OCI-LY3 (cell line): ENCODE data around the gene ACSBG1.

Experiments
- H2AFZ ChIP-seq: fragments of 200-600, 300-600 bp; shearing (Covaris generic); 2 replicates; pipeline ENCODE4 v1.6.0; 2014; ENCODE audit warnings: antibody characterized with exemption, low read depth, low read length
- H3K27ac ChIP-seq: fragments of 200-600, 300-600 bp; sonication (generic); 2 replicates; pipeline ENCODE4 v1.5.1; 2014; ENCODE audit warnings: mild to moderate bottlenecking, low read length, moderate library complexity, mixed read lengths
- H3K27me3 ChIP-seq: fragments of 200-600, 300-600 bp; sonication (generic); 2 replicates; pipeline ENCODE4 v1.6.1; 2014; ENCODE audit warnings: low read depth, low read length, mixed read lengths
- H3K36me3 ChIP-seq: fragments of 200-600, 300-600 bp; sonication (generic); replicated peaks from 2 replicates; pipeline ENCODE3; 2014; ENCODE audit warnings: low read depth, low read length, mixed read lengths
- H3K4me1 ChIP-seq: fragments of 300-600, 200-600 bp; sonication (generic); 2 replicates; pipeline ENCODE4 v1.6.1; 2014; ENCODE audit warnings: low read length, mixed read lengths
- H3K4me2 ChIP-seq: fragments of 200-600, 300-600 bp; sonication (generic); 2 replicates; pipeline ENCODE4 v1.6.1; 2014; ENCODE audit warnings: low read length, mixed read lengths
- H3K4me3 ChIP-seq: fragments of 300-600, 200-600 bp; sonication (generic); 2 replicates; pipeline ENCODE4 v1.5.1; 2014; ENCODE audit warnings: antibody characterized with exemption, mild to moderate bottlenecking, low read length, moderate library complexity
- H3K79me2 ChIP-seq: fragments of 300-600, 200-600 bp; shearing (Covaris generic); 2 replicates; pipeline ENCODE4 v1.6.1; 2014; ENCODE audit warnings: mild to moderate bottlenecking, low read length, mixed read lengths
- H3K9ac ChIP-seq: fragments of 300-600, 200-600 bp; shearing (Covaris generic); 2 replicates; pipeline ENCODE4 v1.6.0; 2014; ENCODE audit warnings: mild to moderate bottlenecking, low read length, moderate library complexity
- H3K9me3 ChIP-seq: fragments of 200-600, 300-600 bp; shearing (Covaris generic); 2 replicates; pipeline ENCODE4 v1.6.1; 2014; ENCODE audit warnings: low read length, mixed read lengths; ENCODE audit not compliant: insufficient read depth
- H4K20me1 ChIP-seq: fragments of 200-600, 300-600 bp; sonication (generic); 2 replicates; pipeline ENCODE4 v1.6.1; 2016; ENCODE audit warnings: low read length, mixed read lengths; ENCODE audit not compliant: insufficient read depth
- EZH2phosphoT487 ChIP-seq: fragments of 200-600 bp; shearing (Covaris generic); IDR thresholded peaks from 2 replicates; pipeline ENCODE4 v1.6.1; 2018; ENCODE audit warnings: antibody characterized with exemption, mixed run types, low read depth
- TF ChIP-seq, protein P1 (sequence below): fragments of 200-600, 300-600 bp; sonication (generic); IDR thresholded peaks from 2 replicates; pipeline ENCODE4 v1.5.1; 2014; ENCODE audit warnings: antibody characterized with exemption, low read length, low read depth

ACSBG1 gene

GRCh38 chr15:78207641-78208340, 26.6 kb downstream of the ACSBG1 start:
- H4K20me1 ChIP-seq = no peaks in the 10 kb centered on the region
- no peak overlapping the region for H3K4me2 ChIP-seq
- H3K4me3 ChIP-seq = no peak overlapping the region
- no peak for TF ChIP-seq EZH2phosphoT487
- TF ChIP-seq, protein P1, sequence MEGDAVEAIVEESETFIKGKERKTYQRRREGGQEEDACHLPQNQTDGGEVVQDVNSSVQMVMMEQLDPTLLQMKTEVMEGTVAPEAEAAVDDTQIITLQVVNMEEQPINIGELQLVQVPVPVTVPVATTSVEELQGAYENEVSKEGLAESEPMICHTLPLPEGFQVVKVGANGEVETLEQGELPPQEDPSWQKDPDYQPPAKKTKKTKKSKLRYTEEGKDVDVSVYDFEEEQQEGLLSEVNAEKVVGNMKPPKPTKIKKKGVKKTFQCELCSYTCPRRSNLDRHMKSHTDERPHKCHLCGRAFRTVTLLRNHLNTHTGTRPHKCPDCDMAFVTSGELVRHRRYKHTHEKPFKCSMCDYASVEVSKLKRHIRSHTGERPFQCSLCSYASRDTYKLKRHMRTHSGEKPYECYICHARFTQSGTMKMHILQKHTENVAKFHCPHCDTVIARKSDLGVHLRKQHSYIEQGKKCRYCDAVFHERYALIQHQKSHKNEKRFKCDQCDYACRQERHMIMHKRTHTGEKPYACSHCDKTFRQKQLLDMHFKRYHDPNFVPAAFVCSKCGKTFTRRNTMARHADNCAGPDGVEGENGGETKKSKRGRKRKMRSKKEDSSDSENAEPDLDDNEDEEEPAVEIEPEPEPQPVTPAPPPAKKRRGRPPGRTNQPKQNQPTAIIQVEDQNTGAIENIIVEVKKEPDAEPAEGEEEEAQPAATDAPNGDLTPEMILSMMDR = no peak
- no peak overlapping the region for H3K9ac ChIP-seq
- H3K27me3 ChIP-seq = peaks cover 15% of the 10 kb centered on the region
- H3K79me2 ChIP-seq = no peaks in the 10 kb centered on the region
- no peaks in the 10 kb centered on the region for H3K9me3 ChIP-seq
- no peaks in the 10 kb centered on the region for H3K4me1 ChIP-seq
- H3K27ac ChIP-seq = no peak overlapping the region
- no peaks in the 10 kb centered on the region for H3K36me3 ChIP-seq
- no peak overlapping the region for H2AFZ ChIP-seq

- no peak for TF ChIP-seq EZH2phosphoT487
- TF ChIP-seq, protein P1 = no peak
- no peaks in the 10 kb centered on the region for H4K20me1 ChIP-seq
- no peak overlapping the region for H3K4me3 ChIP-seq
- H2AFZ ChIP-seq = no peak overlapping the region
- H3K36me3 ChIP-seq = no peaks in the 10 kb centered on the region
- H3K79me2 ChIP-seq = no peaks in the 10 kb centered on the region
- H3K9me3 ChIP-seq = no peaks in the 10 kb centered on the region
- no peak overlapping the region for H3K27ac ChIP-seq
- H3K4me2 ChIP-seq = no peak overlapping the region
- H3K27me3 ChIP-seq = peaks cover 16% of the 10 kb centered on the region
- H3K9ac ChIP-seq = no peak overlapping the region
- no peaks in the 10 kb centered on the region for H3K4me1 ChIP-seq
These were observed 27.3 kb downstream of the ACSBG1 start for GRCh38 chr15:78207110-78207458.

- Histone ChIP-seq H3K36me3 (no peaks in the 10 kb centered on the region), H3K9ac (no peak overlapping the region), H3K27me3 (peaks cover 11% of the 10 kb centered on the region), H3K9me3 (no peaks in the 10 kb centered on the region), H3K79me2 (no peaks in the 10 kb centered on the region), H2AFZ (no peak overlapping the region), H4K20me1 (no peaks in the 10 kb centered on the region), H3K4me2 (no peak overlapping the region), H3K4me3 (no peak overlapping the region), H3K27ac (no peak overlapping the region), H3K4me1 (no peaks in the 10 kb centered on the region)
- no peak for TF ChIP-seq EZH2phosphoT487
- TF ChIP-seq, protein P1 = no peak
These were observed 27.8 kb downstream of the ACSBG1 start for GRCh38 chr15:78206326-78207109.

DNA sequence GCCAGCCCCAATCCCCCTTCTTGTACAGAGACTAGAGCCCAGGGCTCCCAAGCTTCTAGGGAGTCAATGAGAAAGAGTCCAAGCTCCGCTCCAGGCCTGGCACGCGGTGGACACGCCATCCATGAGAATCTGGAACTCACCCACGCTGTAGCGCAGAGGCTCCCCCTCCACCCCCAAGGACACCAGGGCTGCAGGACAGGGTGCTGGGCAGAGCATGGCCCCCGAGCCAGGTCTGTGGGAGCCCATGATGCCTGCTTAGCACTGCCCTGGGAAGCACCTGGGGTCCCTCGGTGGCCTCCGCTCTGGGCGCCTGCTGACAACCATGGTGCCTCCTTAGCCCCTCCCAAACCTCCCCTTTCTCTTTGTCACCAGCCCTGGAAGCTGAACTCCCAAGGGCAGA, 28.5 kb downstream of the ACSBG1 start:
- peaks cover 10% of the 10 kb centered on the region; the same call in 1 of the 2 replicates for H3K27me3 ChIP-seq
- no peak overlapping the region for H2AFZ ChIP-seq
- no peaks in the 10 kb centered on the region for H3K79me2 ChIP-seq
- H3K27ac ChIP-seq = no peak overlapping the region
- H3K4me2 ChIP-seq = no peak overlapping the region
- no peak overlapping the region for H3K9ac ChIP-seq
- H4K20me1 ChIP-seq = no peaks in the 10 kb centered on the region
- H3K9me3 ChIP-seq = no peaks in the 10 kb centered on the region
- H3K4me1 ChIP-seq = no peaks in the 10 kb centered on the region
- no peak overlapping the region for H3K4me3 ChIP-seq
- no peak for TF ChIP-seq EZH2phosphoT487
- TF ChIP-seq, protein P1 = no peak
- no peaks in the 10 kb centered on the region for H3K36me3 ChIP-seq
